Measurements from ENCODE around the gene IMPDH2. TPM values are rescaled to one million over a fixed set of nuclear protein-coding genes. Genes with fewer than 3 reads are reported as not detected.

Gene IMPDH2
- total and polyA plus RNA-seq, 3 experiments from 2014 or later, result 76.1 to 457 (median 448) TPM

- Histone ChIP-seq H3K27me3 (ENCODE audit: insufficient read depth, low read length, poor library complexity, severe bottlenecking) (no peaks in the 10 kb centered on the region), H3K4me3 (ENCODE audit: low read length) (peak within 1 kb of the TSS; percentile 95), H3K36me3 (ENCODE audit: insufficient read depth, low read length) (peaks cover 27% of the 10 kb centered on the region), H3K27ac (ENCODE audit: low read depth, low read length) (peak within 1 kb of the TSS; percentile 99), H3K4me1 (ENCODE audit: insufficient read depth, low read length) (peaks cover 38% of the 10 kb centered on the region), H3K9me3 (ENCODE audit: low read length) (no peaks in the 10 kb centered on the region)
- Mint-ChIP-seq H3K4me1 (peaks cover 30 to 73% (median 36%) of the 10 kb centered on the region in 3 donors), H3K36me3 (peaks cover 0 to 61% (median 10%) of the 10 kb centered on the region in 3 donors), H3K27me3 (peaks cover 0 to 2% of the 10 kb centered on the region in 2 donors), H3K4me3 (peak within 1 kb of the TSS; percentile 91 to 97 (median 95)), H3K9me3 (no peaks in the 10 kb centered on the region), H3K27ac (peak within 1 kb of the TSS; percentile 95 to 99 (median 98))
- POLR2A ChIA-PET, result interaction anchor here (0.5 to 4.6 kb wide), 17 partner anchors 8 to 1328 kb away, joined by 3 to 79 read pairs (median 4); partner anchors contain the start of genes NPRL2, P4HTM, QRICH1 and RHOA
- CTCF ChIA-PET, result interaction anchor here (0.8 to 7.7 kb wide), 19 partner anchors 9 to 327 kb away, joined by 3 to 121 read pairs (median 5); partner anchors contain the start of genes KLHDC8B, P4HTM, QARS1 and QRICH1
- peak; percentile 88 to 93 (median 90) for DNase-seq
These were observed 7.1 kb downstream of the IMPDH2 start, which contains the start of gene NDUFAF3 for GRCh38 chr3:49021813-49022687. Gene NDUFAF3 (plus strand): TSS chr3:49022121. CDS start chr3:49022145, 24 bp downstream.

- Histone ChIP-seq H3K27ac (ENCODE audit: low read depth, low read length) (peak overlapping the region; percentile 99), H3K4me3 (ENCODE audit: low read length) (peak overlapping the region; percentile 95), H3K36me3 (ENCODE audit: insufficient read depth, low read length) (peaks cover 22% of the 10 kb centered on the region), H3K9me3 (ENCODE audit: low read length) (no peaks in the 10 kb centered on the region), H3K4me1 (ENCODE audit: insufficient read depth, low read length) (peaks cover 38% of the 10 kb centered on the region), H3K27me3 (ENCODE audit: insufficient read depth, low read length, poor library complexity, severe bottlenecking) (no peaks in the 10 kb centered on the region)
- ChIA-PET CTCF (interaction anchor here (0.8 to 7.7 kb wide), 18 partner anchors 10 to 328 kb away, joined by 3 to 121 read pairs (median 5); partner anchors contain the start of genes KLHDC8B, P4HTM, QARS1 and QRICH1), POLR2A (interaction anchor here (0.5 to 4.6 kb wide), 10 partner anchors 8 to 1329 kb away, joined by 3 to 79 read pairs (median 6); partner anchors contain the start of genes NPRL2, P4HTM, QRICH1 and RHOA)
- H3K4me1 Mint-ChIP-seq, result peaks cover 30 to 65% (median 36%) of the 10 kb centered on the region in 3 donors
- peak overlapping the region; percentile 95 to 99 (median 96) for H3K27ac Mint-ChIP-seq
- DNase-seq, result peak; percentile 97 to 99 (median 98)
- no peaks in the 10 kb centered on the region for H3K9me3 Mint-ChIP-seq
- H3K4me3 Mint-ChIP-seq, result peak overlapping the region; percentile 91 to 97 (median 95)
- peaks cover 0 to 2% of the 10 kb centered on the region in 2 donors for H3K27me3 Mint-ChIP-seq
- H3K36me3 Mint-ChIP-seq, result peaks cover 0 to 56% (median 10%) of the 10 kb centered on the region in 3 donors
These were observed 7.9 kb downstream of the IMPDH2 start for GRCh38 chr3:49021213-49021812.

GRCh38 chr3:49020330-49021212 lies 8.6 kb downstream of the IMPDH2 start:
- Histone ChIP-seq H3K36me3 (ENCODE audit: insufficient read depth, low read length) (peaks cover 18% of the 10 kb centered on the region), H3K27me3 (ENCODE audit: insufficient read depth, low read length, poor library complexity, severe bottlenecking) (no peaks in the 10 kb centered on the region), H3K27ac (ENCODE audit: low read depth, low read length) (peak overlapping the region; percentile 99), H3K4me3 (ENCODE audit: low read length) (peak overlapping the region; percentile 95), H3K9me3 (ENCODE audit: low read length) (no peaks in the 10 kb centered on the region), H3K4me1 (ENCODE audit: insufficient read depth, low read length) (peaks cover 38% of the 10 kb centered on the region)
- Mint-ChIP-seq H3K27me3 (peaks cover 0 to 2% of the 10 kb centered on the region in 2 donors), H3K9me3 (no peaks in the 10 kb centered on the region), H3K36me3 (peaks cover 0 to 56% (median 10%) of the 10 kb centered on the region in 3 donors), H3K27ac (peak overlapping the region; percentile 65 to 98 (median 95)), H3K4me3 (peak overlapping the region; percentile 91 to 97 (median 95)), H3K4me1 (peaks cover 28 to 59% (median 32%) of the 10 kb centered on the region in 3 donors)
- DNase-seq, result peak in 2 of 5 donors; percentile 27 to 48
- CTCF ChIA-PET, result interaction anchor here (0.7 to 7.7 kb wide), 9 partner anchors 9 to 73 kb away, joined by 3 to 121 read pairs (median 9); partner anchors contain the start of genes IMPDH2, P4HTM, QRICH1 and WDR6
- POLR2A ChIA-PET, result interaction anchor here (0.6 to 4.6 kb wide), 5 partner anchors 12 to 82 kb away, joined by 4 to 79 read pairs (median 35); partner anchors contain the start of genes P4HTM, QRICH1 and WDR6

GRCh38 chr3:49019941-49020329 lies 9.3 kb downstream of the IMPDH2 start:
- Mint-ChIP-seq H3K27ac (peak overlapping the region; percentile 65 to 95 (median 80)), H3K4me1 (peaks cover 26 to 52% (median 29%) of the 10 kb centered on the region in 3 donors), H3K36me3 (peaks cover 0 to 56% (median 14%) of the 10 kb centered on the region in 3 donors), H3K9me3 (no peaks in the 10 kb centered on the region), H3K27me3 (peaks cover 0 to 2% of the 10 kb centered on the region in 2 donors), H3K4me3 (peak overlapping the region; percentile 80 to 97 (median 93))
- H3K27ac ChIP-seq (ENCODE audit: low read depth, low read length), result peak overlapping the region; percentile 99
- CTCF ChIA-PET, result interaction anchor here (0.7 to 7.7 kb wide), 4 partner anchors 9 to 31 kb away, joined by 3 to 121 read pairs (median 36); partner anchors contain the start of genes IMPDH2, P4HTM and WDR6
- peak overlapping the region; percentile 95 for H3K4me3 ChIP-seq (ENCODE audit: low read length)
- no peaks in the 10 kb centered on the region for H3K27me3 ChIP-seq (ENCODE audit: insufficient read depth, low read length, poor library complexity, severe bottlenecking)
- H3K9me3 ChIP-seq (ENCODE audit: low read length), result no peaks in the 10 kb centered on the region
- peaks cover 17% of the 10 kb centered on the region for H3K36me3 ChIP-seq (ENCODE audit: insufficient read depth, low read length)
- POLR2A ChIA-PET, result interaction anchor here (0.6 to 3.9 kb wide), 5 partner anchors 9 to 82 kb away, joined by 4 to 79 read pairs (median 19); partner anchors contain the start of genes IMPDH2, QRICH1 and WDR6
- H3K4me1 ChIP-seq (ENCODE audit: insufficient read depth, low read length), result peaks cover 38% of the 10 kb centered on the region
- DNase-seq, result no peak

GRCh38 chr3:49018707-49019006 lies 10.5 kb downstream of the IMPDH2 start:
- Mint-ChIP-seq H3K4me3 (peak overlapping the region; percentile 84 to 97 (median 88)), H3K27ac (peak overlapping the region; percentile 70 to 95 (median 90)), H3K4me1 (peaks cover 24 to 49% (median 29%) of the 10 kb centered on the region in 3 donors), H3K9me3 (no peaks in the 10 kb centered on the region), H3K27me3 (peaks cover 0 to 2% of the 10 kb centered on the region in 2 donors), H3K36me3 (peaks cover 0 to 55% (median 8%) of the 10 kb centered on the region in 3 donors)
- Histone ChIP-seq H3K4me1 (ENCODE audit: insufficient read depth, low read length) (peaks cover 38% of the 10 kb centered on the region), H3K27me3 (ENCODE audit: insufficient read depth, low read length, poor library complexity, severe bottlenecking) (no peaks in the 10 kb centered on the region), H3K9me3 (ENCODE audit: low read length) (no peaks in the 10 kb centered on the region), H3K4me3 (ENCODE audit: low read length) (peak overlapping the region; percentile 83), H3K27ac (ENCODE audit: low read depth, low read length) (peak overlapping the region; percentile 89), H3K36me3 (ENCODE audit: insufficient read depth, low read length) (peaks cover 12% of the 10 kb centered on the region)
- no peak for DNase-seq
- ChIA-PET CTCF (interaction anchor here (1.1 to 6.6 kb wide), 4 partner anchors 10 to 30 kb away, joined by 3 to 67 read pairs (median 12); partner anchors contain the start of genes IMPDH2, P4HTM and WDR6), POLR2A (interaction anchor here (0.6 to 3.8 kb wide), 5 partner anchors 10 to 171 kb away, joined by 3 to 48 read pairs (median 11); partner anchors contain the start of genes IMPDH2 and WDR6)

- Histone ChIP-seq H3K4me1 (ENCODE audit: insufficient read depth, low read length) (peaks cover 35% of the 10 kb centered on the region), H3K27ac (ENCODE audit: low read depth, low read length) (peak within 1 kb of the TSS; percentile 99), H3K4me3 (ENCODE audit: low read length) (peak within 1 kb of the TSS; percentile 83), H3K9me3 (ENCODE audit: low read length) (no peaks in the 10 kb centered on the region), H3K36me3 (ENCODE audit: insufficient read depth, low read length) (peaks cover 12% of the 10 kb centered on the region), H3K27me3 (ENCODE audit: insufficient read depth, low read length, poor library complexity, severe bottlenecking) (no peaks in the 10 kb centered on the region)
- ChIA-PET POLR2A (interaction anchor here (0.6 to 3.8 kb wide), 6 partner anchors 11 to 170 kb away, joined by 3 to 48 read pairs (median 10); partner anchors contain the start of genes IMPDH2, QRICH1 and WDR6), CTCF (interaction anchor here (1.1 to 6.6 kb wide), 4 partner anchors 9 to 29 kb away, joined by 3 to 67 read pairs (median 12); partner anchors contain the start of genes IMPDH2, P4HTM and WDR6)
- Mint-ChIP-seq H3K36me3 (peaks cover 0 to 56% (median 6%) of the 10 kb centered on the region in 3 donors), H3K4me1 (peaks cover 22 to 47% (median 26%) of the 10 kb centered on the region in 3 donors), H3K9me3 (no peaks in the 10 kb centered on the region), H3K27ac (peak within 1 kb of the TSS; percentile 70 to 95 (median 92)), H3K27me3 (peaks cover 0 to 2% of the 10 kb centered on the region in 2 donors), H3K4me3 (peak within 1 kb of the TSS; percentile 84 to 97 (median 93))
- peak; percentile 43 to 74 (median 63) for DNase-seq
These were observed 11.1 kb downstream of the IMPDH2 start, which contains the start of gene DALRD3 for GRCh38 chr3:49017971-49018706. Gene DALRD3 (minus strand): TSS chr3:49018580. CDS start chr3:49018564, 16 bp downstream.

Data from CD8-positive, alpha-beta memory T cell (primary cell).